K562 (cell line): ENCODE data around the gene RNF2.

Experiments used
- BRD9 ChIP-seq: fragments of 450-650 bp; IDR thresholded peaks from 2 replicates; pipeline ENCODE4 v1.6.1; 2018; ENCODE audit warnings: low read depth; ENCODE audit not compliant: partially characterized antibody
- CHD4 ChIP-seq: fragments of 200-600 bp; sonication (generic); IDR thresholded peaks from 3 replicates; pipeline ENCODE4 v1.6.1; 2012; ENCODE audit warnings: low read depth, mild to moderate bottlenecking, mixed read lengths, low read length, inconsistent platforms; ENCODE audit not compliant: insufficient read depth, insufficient replicate concordance, poor library complexity, severe bottlenecking
- KLF10 ChIP-seq: fragments of 250-450 bp; sonication (Bioruptor Pico); IDR thresholded peaks from 2 replicates; pipeline ENCODE4 v1.6.1; 2021; ENCODE audit warnings: matching md5 sums
- XRCC5 ChIP-seq: fragments of 200-400 bp; formaldehyde crosslinking; IDR thresholded peaks from 2 replicates; pipeline ENCODE4 v1.6.1; 2017; ENCODE audit warnings: low read depth, mild to moderate bottlenecking, low read length
- YBX1 ChIP-seq: fragments of 450-650 bp; IDR thresholded peaks from 2 replicates; pipeline ENCODE4 v1.7.1; 2016; ENCODE audit warnings: mild to moderate bottlenecking
- TF ChIP-seq, protein P1 (sequence below): IDR thresholded peaks from 2 replicates; pipeline ENCODE4 v1.6.1; 2011; ENCODE audit warnings: borderline replicate concordance, low read depth, mild to moderate bottlenecking, moderate library complexity, low read length; ENCODE audit not compliant: insufficient read depth, poor library complexity, severe bottlenecking

DNA sequence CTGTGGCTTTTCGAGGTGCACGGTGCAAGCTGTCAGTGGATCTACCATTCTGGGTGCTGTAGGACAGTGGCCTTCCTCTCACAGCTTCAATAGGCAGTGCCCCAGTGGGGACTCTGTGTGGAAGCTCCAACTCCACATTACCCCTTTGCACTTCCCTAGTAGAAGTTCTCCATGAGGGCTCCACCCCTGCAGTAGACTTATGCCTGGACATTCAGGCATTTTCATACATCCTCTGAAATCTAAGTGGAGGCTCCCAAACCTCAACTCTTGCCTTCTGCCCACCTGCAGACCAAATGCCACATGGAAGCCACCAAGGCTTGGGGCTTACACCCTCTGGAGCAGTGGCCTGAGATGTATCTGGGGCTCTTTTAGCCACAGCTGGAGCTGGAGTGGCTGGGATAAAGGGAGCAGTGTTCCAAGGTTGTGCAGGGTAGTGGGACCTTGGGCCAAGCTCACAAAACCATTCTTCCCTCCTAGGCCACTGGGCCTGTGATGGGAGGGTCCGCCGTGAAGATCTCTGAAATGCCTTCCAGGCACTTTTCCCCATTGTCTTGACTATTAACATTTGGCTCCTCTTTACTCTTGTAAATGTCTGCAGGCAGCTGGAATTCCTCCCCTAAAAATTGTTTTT lies 18.0 kb upstream of the RNF2 start:
- TF ChIP-seq XRCC5 (no peak), KLF10 (CRISPR knock-in tag) (no peak), YBX1 (no peak), BRD9 (no peak), CHD4 (no peak)
- TF ChIP-seq, protein P1, sequence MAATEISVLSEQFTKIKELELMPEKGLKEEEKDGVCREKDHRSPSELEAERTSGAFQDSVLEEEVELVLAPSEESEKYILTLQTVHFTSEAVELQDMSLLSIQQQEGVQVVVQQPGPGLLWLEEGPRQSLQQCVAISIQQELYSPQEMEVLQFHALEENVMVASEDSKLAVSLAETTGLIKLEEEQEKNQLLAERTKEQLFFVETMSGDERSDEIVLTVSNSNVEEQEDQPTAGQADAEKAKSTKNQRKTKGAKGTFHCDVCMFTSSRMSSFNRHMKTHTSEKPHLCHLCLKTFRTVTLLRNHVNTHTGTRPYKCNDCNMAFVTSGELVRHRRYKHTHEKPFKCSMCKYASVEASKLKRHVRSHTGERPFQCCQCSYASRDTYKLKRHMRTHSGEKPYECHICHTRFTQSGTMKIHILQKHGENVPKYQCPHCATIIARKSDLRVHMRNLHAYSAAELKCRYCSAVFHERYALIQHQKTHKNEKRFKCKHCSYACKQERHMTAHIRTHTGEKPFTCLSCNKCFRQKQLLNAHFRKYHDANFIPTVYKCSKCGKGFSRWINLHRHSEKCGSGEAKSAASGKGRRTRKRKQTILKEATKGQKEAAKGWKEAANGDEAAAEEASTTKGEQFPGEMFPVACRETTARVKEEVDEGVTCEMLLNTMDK, result no peak
